ENCODE data around the gene SCRN2. TPM values are rescaled to one million over a fixed set of nuclear protein-coding genes. Genes with fewer than 3 reads are reported as not detected.
A peak's percentile ranks its signal among the peaks of the same experiment; 100 is the strongest.

Gene SCRN2
- 21.0 and 21.9 TPM in 2 replicates for total RNA-seq (2014; rRNA removed; shearing (Covaris generic))

GRCh38 chr17:47840742-47841487, at the start of gene SCRN2:
SCRN2 (minus strand) TSS chr17:47841273; CDS start chr17:47840843, 430 bp downstream.
- DNase-seq (ENCODE audit: low spot score) = peak; percentile 85

GRCh38 chr17:47889734-47890529, 48.9 kb upstream of the SCRN2 start:
- peak; percentile 84 for DNase-seq (ENCODE audit: low spot score)

GRCh38 chr17:47888293-47888692, 47.2 kb upstream of the SCRN2 start:
- DNase-seq (ENCODE audit: low spot score) = no peak

- DNase-seq (ENCODE audit: low spot score) = no peak
Measured at GRCh38 chr17:47884905-47885730, 44.0 kb upstream of the SCRN2 start.

GRCh38 chr17:47884427-47884740, 43.3 kb upstream of the SCRN2 start:
- DNase-seq (ENCODE audit: low spot score) = no peak

GRCh38 chr17:47883589-47884426, 42.7 kb upstream of the SCRN2 start:
- no peak for DNase-seq (ENCODE audit: low spot score)

- no peak for DNase-seq (ENCODE audit: low spot score)
Measured at GRCh38 chr17:47882695-47883588, 41.9 kb upstream of the SCRN2 start.

- DNase-seq (ENCODE audit: low spot score) = peak; percentile 44
Measured at GRCh38 chr17:47882247-47882646, 41.2 kb upstream of the SCRN2 start.

GRCh38 chr17:47879776-47880454, 38.8 kb upstream of the SCRN2 start:
- no peak for DNase-seq (ENCODE audit: low spot score)

- DNase-seq (ENCODE audit: low spot score) = no peak
Measured at GRCh38 chr17:47879028-47879585, 38.0 kb upstream of the SCRN2 start.

GRCh38 chr17:47878203-47879027, 37.3 kb upstream of the SCRN2 start:
- no peak for DNase-seq (ENCODE audit: low spot score)

GRCh38 chr17:47877368-47878034, 36.4 kb upstream of the SCRN2 start:
- no peak for DNase-seq (ENCODE audit: low spot score)

GRCh38 chr17:47875011-47875985, 34.2 kb upstream of the SCRN2 start:
- no peak for DNase-seq (ENCODE audit: low spot score)

- DNase-seq (ENCODE audit: low spot score) = no peak
Measured at GRCh38 chr17:47873200-47874090, 32.4 kb upstream of the SCRN2 start.

GRCh38 chr17:47872651-47873161, 31.6 kb upstream of the SCRN2 start:
- DNase-seq (ENCODE audit: low spot score) = no peak
